Astrocyte (in vitro differentiated cells and primary cell): ENCODE data around the gene AFF2. TPM values are rescaled to one million over a fixed set of nuclear protein-coding genes. Genes with fewer than 3 reads are reported as not detected.

Experiments
- DNase-seq: peaks from one replicate; pipeline ENCODE4 v3.0.0-alpha.2; 2010; ENCODE audit warnings: low read depth
- FAIRE-seq: peaks from 2 replicates; lab custom pipeline; 2011; peaks lifted over from hg19 to GRCh38; lab: Jason Lieb, UNC
- H2AFZ ChIP-seq: 2 replicates; pipeline ENCODE4 v1.6.0; 2012; ENCODE audit warnings: low read depth, low read length, inconsistent platforms
- H3K27ac ChIP-seq: 2 replicates; pipeline ENCODE4 v1.5.1; 2011; ENCODE audit warnings: low read depth, low read length, inconsistent platforms
- H3K27me3 ChIP-seq: 2 replicates; pipeline ENCODE4 v1.6.0; 2011; ENCODE audit warnings: low read length, inconsistent platforms; ENCODE audit not compliant: insufficient read depth
- H3K36me3 ChIP-seq: 2 replicates; pipeline ENCODE4 v1.5.1; 2011; ENCODE audit warnings: low read length, inconsistent platforms; ENCODE audit not compliant: insufficient read depth
- H3K4me1 ChIP-seq: 2 replicates; pipeline ENCODE4 v1.5.1; 2011; ENCODE audit warnings: low read length, inconsistent platforms; ENCODE audit not compliant: insufficient read depth
- H3K4me2 ChIP-seq: 2 replicates; pipeline ENCODE4 v1.6.0; 2012; ENCODE audit warnings: low read length, inconsistent platforms
- H3K4me3 ChIP-seq: 2 replicates; pipeline ENCODE4 v1.5.1; 2011; ENCODE audit warnings: low read depth, mild to moderate bottlenecking, low read length, inconsistent platforms; ENCODE audit not compliant: insufficient read depth
- H3K79me2 ChIP-seq: 2 replicates; pipeline ENCODE4 v1.6.0; 2012; ENCODE audit warnings: mild to moderate bottlenecking, low read length, inconsistent platforms; ENCODE audit not compliant: insufficient read depth
- H3K9ac ChIP-seq: 2 replicates; pipeline ENCODE4 v1.6.0; 2012; ENCODE audit warnings: mild to moderate bottlenecking, low read length, inconsistent platforms
- H3K9me3 ChIP-seq: 2 replicates; pipeline ENCODE4 v1.5.1; 2012; ENCODE audit warnings: low read depth, mild to moderate bottlenecking, low read length, inconsistent platforms; ENCODE audit not compliant: insufficient read depth
- H4K20me1 ChIP-seq: 2 replicates; pipeline ENCODE4 v1.6.0; 2012; ENCODE audit warnings: low read length, inconsistent platforms; ENCODE audit not compliant: insufficient read depth
- H3K27ac Mint-ChIP-seq: one replicate; pipeline ENCODE4 v1.8.0; 2021; ENCODE audit warnings: mild to moderate bottlenecking, mixed read lengths; ENCODE audit not compliant: unreplicated experiment
- H3K27me3 Mint-ChIP-seq: one replicate; pipeline ENCODE4 v1.8.0; 2021; ENCODE audit warnings: low read depth, mixed read lengths; ENCODE audit not compliant: unreplicated experiment
- H3K36me3 Mint-ChIP-seq: one replicate; pipeline ENCODE4 v1.8.0; 2021; ENCODE audit warnings: low read depth, mixed read lengths; ENCODE audit not compliant: unreplicated experiment
- H3K4me1 Mint-ChIP-seq: one replicate; pipeline ENCODE4 v1.8.0; 2021; ENCODE audit warnings: low read depth, mixed read lengths; ENCODE audit not compliant: unreplicated experiment
- H3K4me3 Mint-ChIP-seq: one replicate; pipeline ENCODE4 v1.8.0; 2021; ENCODE audit warnings: mild to moderate bottlenecking, moderate library complexity, mixed read lengths; ENCODE audit not compliant: unreplicated experiment
- H3K9me3 Mint-ChIP-seq: one replicate; pipeline ENCODE4 v1.8.0; 2021; ENCODE audit warnings: mild to moderate bottlenecking, mixed read lengths; ENCODE audit not compliant: unreplicated experiment
- CTCF ChIP-seq: IDR thresholded peaks from 2 replicates; pipeline ENCODE4 v1.5.1; 2011; ENCODE audit warnings: low read depth, mild to moderate bottlenecking, inconsistent platforms, low read length, moderate library complexity; ENCODE audit not compliant: insufficient read depth
- EZH2 ChIP-seq: IDR thresholded peaks from 2 replicates; pipeline ENCODE4 v1.6.1; 2012; ENCODE audit warnings: mild to moderate bottlenecking, low read length, inconsistent platforms; ENCODE audit not compliant: insufficient read depth
- total RNA-seq: library from RNA; stranded (reverse); gene quantifications from 2 replicates; pipeline ENCODE4 v1.2.1, GENCODE V29; 2021

AFF2 gene
- total RNA-seq, 1 donor from 2014 or later = 8.3 TPM

GRCh38 chrX:148568763-148569162 is 68.3 kb downstream of the AFF2 start:
- DNase-seq (no peak), FAIRE-seq (peak; percentile 73)
- Mint-ChIP-seq H3K4me3 (no peak overlapping the region), H3K36me3 (no peaks in the 10 kb centered on the region), H3K9me3 (no peaks in the 10 kb centered on the region), H3K27ac (peak overlapping the region; percentile 14), H3K27me3 (no peaks in the 10 kb centered on the region), H3K4me1 (peaks cover 13% of the 10 kb centered on the region)
- H3K9ac ChIP-seq = no peak overlapping the region
- no peaks in the 10 kb centered on the region for H3K79me2 ChIP-seq
- no peaks in the 10 kb centered on the region for H4K20me1 ChIP-seq
- no peak overlapping the region for H3K4me2 ChIP-seq
- no peak overlapping the region for H3K4me3 ChIP-seq
- no peaks in the 10 kb centered on the region for H3K36me3 ChIP-seq
- no peaks in the 10 kb centered on the region for H3K9me3 ChIP-seq
- TF ChIP-seq CTCF (no peak), EZH2 (no peak)
- H3K27me3 ChIP-seq = no peaks in the 10 kb centered on the region
- peaks cover 14% of the 10 kb centered on the region for H3K4me1 ChIP-seq
- no peak overlapping the region for H2AFZ ChIP-seq
- no peak overlapping the region for H3K27ac ChIP-seq

- Histone ChIP-seq H3K9me3 (no peaks in the 10 kb centered on the region), H3K4me3 (no peak overlapping the region), H3K9ac (no peak overlapping the region), H3K4me2 (no peak overlapping the region), H4K20me1 (no peaks in the 10 kb centered on the region), H3K27me3 (no peaks in the 10 kb centered on the region), H2AFZ (no peak overlapping the region), H3K27ac (no peak overlapping the region), H3K36me3 (no peaks in the 10 kb centered on the region), H3K79me2 (no peaks in the 10 kb centered on the region), H3K4me1 (peaks cover 6% of the 10 kb centered on the region)
- TF ChIP-seq EZH2 = no peak
- no peak for TF ChIP-seq CTCF
- no peaks in the 10 kb centered on the region for H3K36me3 Mint-ChIP-seq
- H3K27me3 Mint-ChIP-seq = no peaks in the 10 kb centered on the region
- H3K4me1 Mint-ChIP-seq = peaks cover 10% of the 10 kb centered on the region
- DNase-seq (no peak), FAIRE-seq (peak; percentile 50)
- no peak overlapping the region for H3K27ac Mint-ChIP-seq
- no peaks in the 10 kb centered on the region for H3K9me3 Mint-ChIP-seq
- H3K4me3 Mint-ChIP-seq = no peak overlapping the region
These were observed 71.9 kb downstream of the AFF2 start for GRCh38 chrX:148572337-148572736.

- Mint-ChIP-seq H3K27me3 (no peaks in the 10 kb centered on the region), H3K9me3 (no peaks in the 10 kb centered on the region), H3K36me3 (no peaks in the 10 kb centered on the region), H3K27ac (no peak overlapping the region), H3K4me3 (no peak overlapping the region), H3K4me1 (peaks cover 10% of the 10 kb centered on the region)
- H3K4me3 ChIP-seq = no peak overlapping the region
- no peak for TF ChIP-seq CTCF
- no peaks in the 10 kb centered on the region for H3K36me3 ChIP-seq
- H3K79me2 ChIP-seq = no peaks in the 10 kb centered on the region
- DNase-seq (no peak), FAIRE-seq (peak; percentile 95)
- no peak overlapping the region for H3K27ac ChIP-seq
- H2AFZ ChIP-seq = no peak overlapping the region
- no peak overlapping the region for H3K9ac ChIP-seq
- H3K4me1 ChIP-seq = no peaks in the 10 kb centered on the region
- no peaks in the 10 kb centered on the region for H4K20me1 ChIP-seq
- H3K9me3 ChIP-seq = no peaks in the 10 kb centered on the region
- no peaks in the 10 kb centered on the region for H3K27me3 ChIP-seq
- no peak overlapping the region for H3K4me2 ChIP-seq
These were observed 72.7 kb downstream of the AFF2 start for GRCh38 chrX:148573119-148573518.
